HG02938 (cell line): ENCODE measurements around the gene BRF1.

Experiments used
- ATAC-seq: cut with Tn5 transposase; IDR thresholded peaks from one replicate; pipeline ENCODE4 v1.9.1; 2021; ENCODE audit warnings: mild to moderate bottlenecking, moderate library complexity; ENCODE audit not compliant: unreplicated experiment

Gene BRF1

DNA sequence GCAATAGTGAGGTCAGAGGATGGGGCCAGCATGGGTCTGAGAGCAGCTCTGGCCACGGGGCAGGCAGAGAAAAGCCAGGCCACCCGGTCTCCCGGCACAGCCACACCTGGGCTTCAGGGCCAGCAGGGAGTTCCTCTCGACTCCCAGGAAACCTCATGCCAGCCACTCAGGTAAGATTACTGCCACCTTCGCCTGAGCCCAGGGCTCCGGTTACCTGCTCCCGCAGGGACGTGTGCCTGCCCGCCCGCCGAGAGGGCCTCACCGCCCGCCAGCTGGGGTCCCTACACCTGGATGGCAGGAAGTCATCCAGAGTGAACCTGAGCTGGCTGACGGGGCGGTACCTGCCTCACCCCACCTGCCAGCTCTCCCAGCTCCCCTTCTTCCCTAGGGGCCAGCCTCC lies 139.5 kb downstream of the BRF1 start:
- ATAC-seq: no peak

DNA sequence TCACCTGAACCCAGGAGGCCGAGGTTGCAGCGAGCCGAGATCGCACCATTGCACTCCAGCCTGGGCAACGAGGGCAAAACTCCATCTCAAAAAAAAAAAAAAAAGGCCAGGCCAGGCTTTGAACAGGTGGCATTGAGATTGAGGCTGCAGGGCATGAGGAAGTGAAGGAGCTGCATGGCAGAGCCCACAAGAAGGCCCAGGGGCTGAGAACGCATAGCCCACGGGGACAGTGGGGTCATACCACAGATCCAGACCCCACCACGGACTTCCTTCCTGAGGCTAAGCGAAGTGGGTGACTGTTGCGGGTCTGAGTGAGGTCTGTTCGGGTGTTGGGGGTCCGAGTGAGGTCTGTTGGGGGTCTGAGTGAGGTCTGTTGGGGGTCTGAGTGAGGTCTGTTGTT lies 140.0 kb downstream of the BRF1 start:
- no peak for ATAC-seq

DNA sequence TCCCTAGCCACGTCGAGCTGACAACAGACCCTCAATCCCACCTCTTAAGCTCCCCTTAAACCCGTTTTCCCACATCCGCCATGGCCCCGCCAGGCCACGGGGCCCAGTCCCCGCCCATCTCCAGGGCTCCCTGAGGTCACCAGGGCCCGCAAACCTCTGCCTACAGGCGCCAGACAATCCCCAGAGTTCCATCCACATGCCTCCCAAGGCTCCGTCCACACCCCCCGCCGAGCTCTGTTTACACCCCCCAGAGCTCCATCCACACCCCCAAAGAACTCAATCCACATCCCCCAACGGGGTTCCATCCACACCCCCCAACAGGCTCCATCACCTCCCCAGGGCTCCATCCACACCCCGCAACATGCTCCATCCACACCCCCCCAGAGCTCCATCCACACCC lies 141.5 kb downstream of the BRF1 start:
- no peak for ATAC-seq
